ENCODE measurements around the gene SPSB2.
"Not testable (repeated sequence)": the region's sequence is repeated elsewhere in the genome, so short reads cannot be mapped to it uniquely, and the experiment has no call there.

Gene SPSB2

DNA sequence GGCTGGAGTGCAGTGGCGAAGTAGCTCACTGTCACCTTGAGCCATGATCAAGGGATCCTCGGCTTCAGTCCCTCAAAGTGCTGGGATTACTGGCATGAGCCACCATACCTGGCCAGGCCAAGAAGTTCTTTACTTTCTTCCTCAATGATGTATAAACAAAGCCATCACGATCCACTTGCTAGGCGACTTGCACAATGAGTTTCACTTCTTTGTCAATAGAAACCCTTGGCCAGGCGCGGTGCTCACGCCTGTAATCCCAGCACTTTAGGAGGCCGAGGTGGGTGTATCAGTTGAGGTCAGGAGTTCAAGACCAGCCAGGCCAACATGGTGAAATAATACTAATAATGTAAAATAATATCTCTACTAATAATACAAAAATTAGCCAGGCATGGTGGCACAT is 14.4 kb upstream of the SPSB2 start:
- no peak for TF ChIP-seq ZFX (IDR thresholded peaks at IDR 0.05)
- TF ChIP-seq, protein P1, sequence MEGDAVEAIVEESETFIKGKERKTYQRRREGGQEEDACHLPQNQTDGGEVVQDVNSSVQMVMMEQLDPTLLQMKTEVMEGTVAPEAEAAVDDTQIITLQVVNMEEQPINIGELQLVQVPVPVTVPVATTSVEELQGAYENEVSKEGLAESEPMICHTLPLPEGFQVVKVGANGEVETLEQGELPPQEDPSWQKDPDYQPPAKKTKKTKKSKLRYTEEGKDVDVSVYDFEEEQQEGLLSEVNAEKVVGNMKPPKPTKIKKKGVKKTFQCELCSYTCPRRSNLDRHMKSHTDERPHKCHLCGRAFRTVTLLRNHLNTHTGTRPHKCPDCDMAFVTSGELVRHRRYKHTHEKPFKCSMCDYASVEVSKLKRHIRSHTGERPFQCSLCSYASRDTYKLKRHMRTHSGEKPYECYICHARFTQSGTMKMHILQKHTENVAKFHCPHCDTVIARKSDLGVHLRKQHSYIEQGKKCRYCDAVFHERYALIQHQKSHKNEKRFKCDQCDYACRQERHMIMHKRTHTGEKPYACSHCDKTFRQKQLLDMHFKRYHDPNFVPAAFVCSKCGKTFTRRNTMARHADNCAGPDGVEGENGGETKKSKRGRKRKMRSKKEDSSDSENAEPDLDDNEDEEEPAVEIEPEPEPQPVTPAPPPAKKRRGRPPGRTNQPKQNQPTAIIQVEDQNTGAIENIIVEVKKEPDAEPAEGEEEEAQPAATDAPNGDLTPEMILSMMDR (conservative IDR thresholded peaks at IDR 0.05) = no peak
- H3K27ac ChIP-seq = no peak overlapping the region

DNA sequence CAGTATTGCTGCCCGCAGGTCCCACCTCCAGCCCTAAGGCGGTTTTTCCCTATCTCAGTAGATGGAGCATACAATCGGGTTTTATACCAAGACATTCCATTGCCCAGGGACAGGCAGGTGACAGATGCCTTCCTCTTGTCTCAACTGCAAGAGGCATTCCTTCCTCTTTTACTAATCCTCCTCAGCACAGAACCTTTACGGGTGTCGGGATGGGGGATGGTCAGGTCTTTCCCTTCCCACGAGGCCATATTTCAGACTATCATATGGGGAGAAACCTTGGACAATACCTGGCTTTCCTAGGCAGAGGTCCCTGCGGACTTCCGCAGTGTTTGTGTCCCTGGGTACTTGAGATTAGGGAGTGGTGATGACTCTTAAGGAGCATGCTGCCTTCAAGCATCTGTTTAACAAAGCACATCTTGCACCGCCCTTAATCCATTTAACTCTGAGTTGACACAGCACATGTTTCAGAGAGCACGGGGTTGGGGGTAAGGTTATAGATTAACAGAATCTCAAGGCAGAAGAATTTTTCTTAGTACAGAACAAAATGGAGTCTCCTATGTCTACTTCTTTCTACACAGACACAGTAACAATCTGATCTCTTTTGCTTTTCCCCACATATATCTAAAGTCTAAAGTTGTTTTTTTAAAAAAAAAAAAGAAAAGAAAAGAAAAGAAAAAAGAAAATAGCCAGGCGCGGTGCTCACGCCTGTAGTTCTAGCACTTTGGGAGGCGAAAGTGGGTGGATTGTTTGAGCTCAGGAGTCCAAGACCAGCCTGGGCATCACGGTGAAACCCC is 13.3 kb upstream of the SPSB2 start:
- H3K27ac ChIP-seq = not testable (repeated sequence)

DNA sequence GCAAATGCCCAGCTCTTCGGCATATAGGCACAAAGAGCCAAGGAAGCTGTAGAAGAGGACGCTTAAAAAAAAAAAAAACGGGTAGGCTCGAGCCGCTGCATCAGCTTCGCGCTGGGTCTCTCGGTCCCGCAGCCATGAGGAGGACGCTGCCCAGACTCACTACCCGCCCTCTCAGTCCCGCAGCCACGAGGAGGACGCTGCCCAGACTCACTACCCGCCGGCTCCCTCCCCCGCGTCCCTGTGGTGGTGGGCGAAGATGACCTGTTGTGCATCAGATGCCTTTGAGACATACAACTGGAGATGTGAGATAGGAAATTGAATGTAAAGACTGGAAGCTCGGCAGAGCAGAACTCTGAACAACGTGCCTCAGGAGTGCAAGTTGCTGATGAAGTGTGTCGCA is 11.4 kb upstream of the SPSB2 start:
- TF ChIP-seq, protein P1 (conservative IDR thresholded peaks at IDR 0.05) = no peak
- no peak for TF ChIP-seq ZFX (IDR thresholded peaks at IDR 0.05)
- H3K27ac ChIP-seq = no peak overlapping the region

- no peak for TF ChIP-seq ZFX (IDR thresholded peaks at IDR 0.05)
- TF ChIP-seq, protein P1 (conservative IDR thresholded peaks at IDR 0.05) = no peak
- H3K27ac ChIP-seq = no peak overlapping the region
Observed at GRCh38 chr12:6883683-6884082, 10.6 kb upstream of the SPSB2 start.

DNA sequence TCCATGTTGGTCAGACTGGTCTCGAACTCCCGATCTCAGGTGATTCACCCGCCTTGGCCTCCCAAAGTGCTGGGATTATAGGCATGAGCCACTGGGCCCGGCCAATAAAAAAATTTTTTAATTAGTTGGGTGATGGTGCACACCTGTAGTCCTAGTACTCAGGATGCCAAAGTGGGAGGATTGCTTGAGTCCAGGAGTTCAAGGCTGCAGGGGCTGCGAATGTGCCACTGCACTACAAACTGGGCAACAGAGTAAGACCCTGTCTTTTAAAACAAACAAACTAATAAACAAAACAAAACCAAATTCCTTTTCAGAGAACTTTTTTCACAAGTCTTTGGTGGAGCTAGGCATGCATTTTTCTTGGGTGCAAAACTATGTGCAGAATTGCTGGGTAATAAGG is 10.1 kb upstream of the SPSB2 start:
- H3K27ac ChIP-seq = no peak overlapping the region

GRCh38 chr12:6879824-6880223 is 6.7 kb upstream of the SPSB2 start:
- H3K27ac ChIP-seq = not testable (repeated sequence)

More for the DNA sequence above, 10.1 kb upstream of the SPSB2 start:
- no peak for TF ChIP-seq ZFX (IDR thresholded peaks at IDR 0.05)
- TF ChIP-seq, protein P1 (conservative IDR thresholded peaks at IDR 0.05) = no peak

DNA sequence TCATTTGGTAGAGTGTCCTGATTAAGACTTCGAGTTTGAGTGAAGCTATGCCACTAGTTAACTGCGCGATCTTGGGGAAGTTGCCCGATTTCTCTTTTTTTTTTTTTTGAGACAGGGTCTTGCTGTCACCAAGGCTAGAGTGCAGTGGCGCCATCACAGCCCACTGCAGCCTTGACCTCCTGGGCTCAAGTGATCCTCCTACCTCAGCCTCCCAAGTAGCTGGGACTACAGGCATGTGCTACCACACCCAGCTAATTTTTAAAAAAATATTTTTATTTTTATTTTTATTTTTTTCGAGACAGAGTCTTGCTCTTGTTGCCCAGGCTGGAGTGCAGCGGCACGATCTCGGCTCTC is 889 bp upstream of the SPSB2 start:
- peak overlapping the region; percentile 67; the same call in 1 of the 2 replicates for H3K27ac ChIP-seq

GRCh38 chr12:6872073-6873048 is 742 bp downstream of the SPSB2 start:
- H3K27ac ChIP-seq = peak overlapping the region; percentile 67
- no peak for TF ChIP-seq ZFX (IDR thresholded peaks at IDR 0.05)
- TF ChIP-seq, protein P1 (conservative IDR thresholded peaks at IDR 0.05) = peak; percentile 100

All from C4-2B (cell line).